Gastroesophageal sphincter (tissue), 4 donors: ENCODE measurements around the gene MEGF11. TPM values are rescaled to one million over a fixed set of nuclear protein-coding genes. Genes with fewer than 3 reads are reported as not detected.

Source experiments
- ATAC-seq: fragments of 150-250 bp; one replicate; pipeline ENCODE4 v1.9.1; 2016; ENCODE audit warnings: mild to moderate bottlenecking, moderate library complexity
- H3K27ac ChIP-seq, 4 donors: fragments of 200-600 bp; sonication (generic) in 3 of 4; 1 replicate in 3 of 4; 2 replicates in 1 of 4; pipeline ENCODE4 v1.5.1; 2016 to 2019
- H3K27me3 ChIP-seq: fragments of 200-600 bp; sonication (generic); one replicate; pipeline ENCODE4 v1.5.1; 2019
- H3K36me3 ChIP-seq, 2 donors: fragments of 200-600 bp; sonication (generic); one replicate each; pipeline ENCODE4 v1.5.1; 2019; ENCODE audit warnings: control low read depth in 1 of 2
- H3K4me1 ChIP-seq, 3 donors: fragments of 200-600 bp; sonication (generic); 1 replicate in 2 of 3; 2 replicates in 1 of 3; pipeline ENCODE4 v1.5.1; 2016 to 2019; ENCODE audit warnings: control low read depth in 2 of 3
- H3K4me3 ChIP-seq, 2 donors: fragments of 200-600 bp; sonication (generic); one replicate each; pipeline ENCODE4 v1.5.1; 2019; ENCODE audit warnings: mild to moderate bottlenecking in 1 of 2, moderate library complexity in 1 of 2
- H3K9me3 ChIP-seq, 3 donors: fragments of 200-600 bp; sonication (generic); one replicate each; pipeline ENCODE4 v1.5.1; 2017 to 2019; ENCODE audit warnings: control low read depth in 2 of 3
- CTCF ChIP-seq, 4 experiments: fragments of 200-600 bp in 2 of 4; fragments of 450-650 bp in 2 of 4; sonication (generic) in 1 of 4; IDR thresholded peaks; one replicate each; pipeline ENCODE4 v1.5.1; 2017 to 2019; ENCODE audit warnings: antibody characterized with exemption in 4 of 4, mild to moderate bottlenecking in 2 of 4, moderate library complexity in 2 of 4
- EP300 ChIP-seq: sonication (generic); formaldehyde crosslinking; IDR thresholded peaks from one replicate; pipeline ENCODE4 v1.6.1; 2017; ENCODE audit warnings: antibody characterized with exemption, mild to moderate bottlenecking
- POLR2A ChIP-seq, 2 donors: fragments of 450-650 bp; IDR thresholded peaks; one replicate each; pipeline ENCODE4 v1.6.1; 2017; ENCODE audit warnings: antibody characterized with exemption in 2 of 2, mild to moderate bottlenecking in 2 of 2, moderate library complexity in 1 of 2
- POLR2AphosphoS5 ChIP-seq: sonication (generic); formaldehyde crosslinking; IDR thresholded peaks from one replicate; pipeline ENCODE4 v1.6.1; 2017; ENCODE audit warnings: antibody characterized with exemption
- WGBS, 2 donors: methylation state at CpG; one replicate each; pipeline ENCODE4 v1.1.5; 2018; ENCODE audit warnings: low coverage in 1 of 2; 5-methylcytosine and 5-hydroxymethylcytosine counted together
- total RNA-seq, 4 donors: library from RNA; depleted of rRNA; stranded (reverse); fragments of >200 nt; gene quantifications; one replicate each; pipeline ENCODE4 v1.1.0, GENCODE V29; 2016

The MEGF11 gene
- total RNA-seq, 4 donors from 2014 or later = 0.08 TPM; not detected in 3

GRCh38 chr15:65939901-65940617, 313.5 kb downstream of the MEGF11 start:
- H3K4me3 ChIP-seq = no peak overlapping the region
- H3K27me3 ChIP-seq = peaks cover 13% of the 10 kb centered on the region
- H3K27ac ChIP-seq = no peak overlapping the region
- no peaks in the 10 kb centered on the region for H3K4me1 ChIP-seq
- no peak for TF ChIP-seq POLR2A (IDR thresholded peaks at IDR 0.05)
- TF ChIP-seq CTCF (IDR thresholded peaks at IDR 0.05) = no peak
- no peak for TF ChIP-seq POLR2AphosphoS5
- TF ChIP-seq EP300 = no peak
- H3K36me3 ChIP-seq = no peaks in the 10 kb centered on the region
- 68 to 85% methylated on average over 5 to 8 of the region's 10 CpGs for WGBS, 2 donors
- no peaks in the 10 kb centered on the region for H3K9me3 ChIP-seq
- no peak for ATAC-seq

GRCh38 chr15:65938604-65939003, 314.9 kb downstream of the MEGF11 start:
- peaks cover 2% of the 10 kb centered on the region for H3K27me3 ChIP-seq
- no peak for ATAC-seq
- H3K4me3 ChIP-seq = no peak overlapping the region
- no peaks in the 10 kb centered on the region for H3K36me3 ChIP-seq
- H3K9me3 ChIP-seq = no peaks in the 10 kb centered on the region
- no peak overlapping the region for H3K27ac ChIP-seq
- WGBS, 2 donors = 68 to 90% methylated on average over 4 of the region's 4 CpGs
- H3K4me1 ChIP-seq = no peaks in the 10 kb centered on the region
- TF ChIP-seq EP300 = no peak

GRCh38 chr15:65937476-65937875, 316.1 kb downstream of the MEGF11 start:
- H3K27ac ChIP-seq = no peak overlapping the region
- TF ChIP-seq CTCF (IDR thresholded peaks at IDR 0.05) (no peak), EP300 (no peak), POLR2A (IDR thresholded peaks at IDR 0.05) (no peak), POLR2AphosphoS5 (no peak)
- no peaks in the 10 kb centered on the region for H3K4me1 ChIP-seq
- 100% methylated on average over 1 of the region's 1 CpG for WGBS, 2 donors
- no peak for ATAC-seq
- H3K36me3 ChIP-seq = no peaks in the 10 kb centered on the region
- no peaks in the 10 kb centered on the region for H3K27me3 ChIP-seq
- no peak overlapping the region for H3K4me3 ChIP-seq
- H3K9me3 ChIP-seq = no peaks in the 10 kb centered on the region

- no peak overlapping the region for H3K27ac ChIP-seq
- H3K4me3 ChIP-seq = no peak overlapping the region
- TF ChIP-seq POLR2AphosphoS5 (no peak), CTCF (IDR thresholded peaks at IDR 0.05) (no peak), EP300 (no peak), POLR2A (IDR thresholded peaks at IDR 0.05) (no peak)
- H3K36me3 ChIP-seq = no peaks in the 10 kb centered on the region
- no peak for ATAC-seq
- WGBS, 2 donors = 58% methylated on average over 2 of the region's 3 CpGs; no CpG with 5 or more reads in 1 of the 2 donors
- no peaks in the 10 kb centered on the region for H3K9me3 ChIP-seq
- H3K27me3 ChIP-seq = no peaks in the 10 kb centered on the region
- H3K4me1 ChIP-seq = no peaks in the 10 kb centered on the region
Measured at GRCh38 chr15:65937054-65937453, 316.5 kb downstream of the MEGF11 start.

GRCh38 chr15:65936282-65936681, 317.3 kb downstream of the MEGF11 start:
- ATAC-seq = no peak
- no CpG with 5 or more reads among the region's 1 CpG for WGBS, 2 donors
- Histone ChIP-seq H3K4me1 (no peaks in the 10 kb centered on the region), H3K27ac (no peak overlapping the region), H3K27me3 (no peaks in the 10 kb centered on the region), H3K36me3 (no peaks in the 10 kb centered on the region), H3K4me3 (no peak overlapping the region), H3K9me3 (no peaks in the 10 kb centered on the region)
- TF ChIP-seq POLR2AphosphoS5 (no peak), POLR2A (IDR thresholded peaks at IDR 0.05) (no peak), EP300 (no peak), CTCF (IDR thresholded peaks at IDR 0.05) (no peak)
